OCI-M2 (cell line): Measurements from ENCODE around the gene FSCN2.
"Not testable (repeated sequence)": the region's sequence is repeated elsewhere in the genome, so short reads cannot be mapped to it uniquely, and the experiment has no call there.

Experiments used
- DNase-seq: peaks from one replicate; lab custom pipeline; 2025; ENCODE audit not compliant: unreplicated experiment; lab: John Stamatoyannopoulos, UW

The FSCN2 gene

GRCh38 chr17:81573794-81574642, 45.8 kb downstream of the FSCN2 start:
- DNase-seq, result no peak

GRCh38 chr17:81574643-81574956, 46.4 kb downstream of the FSCN2 start:
- DNase-seq, result no peak

GRCh38 chr17:81575836-81576235, 47.7 kb downstream of the FSCN2 start:
- DNase-seq, result no peak

- DNase-seq, result no peak
These were observed 48.6 kb downstream of the FSCN2 start for GRCh38 chr17:81576621-81577277.

- no peak for DNase-seq
These were observed 49.3 kb downstream of the FSCN2 start for GRCh38 chr17:81577278-81578000.

GRCh38 chr17:81578038-81578441, 49.9 kb downstream of the FSCN2 start:
- DNase-seq, result no peak

GRCh38 chr17:81578561-81579225, 50.5 kb downstream of the FSCN2 start:
- no peak for DNase-seq

- no peak for DNase-seq
These were observed 51.1 kb downstream of the FSCN2 start for GRCh38 chr17:81579298-81579697.

- DNase-seq, result no peak
These were observed 51.7 kb downstream of the FSCN2 start for GRCh38 chr17:81579821-81580321.

- DNase-seq, result no peak
These were observed 52.3 kb downstream of the FSCN2 start for GRCh38 chr17:81580481-81580880.

GRCh38 chr17:81581758-81582157, 53.6 kb downstream of the FSCN2 start:
- DNase-seq, result no peak

GRCh38 chr17:81582341-81582740, 54.2 kb downstream of the FSCN2 start:
- no peak for DNase-seq

GRCh38 chr17:81582749-81583148, 54.6 kb downstream of the FSCN2 start:
- no peak for DNase-seq

GRCh38 chr17:81583589-81584342, 55.6 kb downstream of the FSCN2 start:
- DNase-seq, result no peak

- DNase-seq, result not testable (repeated sequence)
These were observed 56.6 kb downstream of the FSCN2 start for GRCh38 chr17:81584771-81585170.

- DNase-seq, result no peak
These were observed 57.9 kb downstream of the FSCN2 start for GRCh38 chr17:81586096-81586495.
